ENCODE measurements around the gene MLX. TPM values are rescaled to one million over a fixed set of nuclear protein-coding genes. Genes with fewer than 3 reads are reported as not detected.
A peak's percentile ranks its signal among the peaks of the same experiment; 100 is the strongest.

The MLX gene
- total and polyA plus RNA-seq, 2 donors (not counting 1 experiment from before 2014, with no cell fraction given) = 62.4 to 66.6 TPM

GRCh38 chr17:42568341-42569111, 1.6 kb downstream of the MLX start:
- H2AFZ ChIP-seq (ENCODE audit: insufficient read depth, low read depth, low read length, poor library complexity, severe bottlenecking) = no peak overlapping the region
- H3K4me1 ChIP-seq (ENCODE audit: control insufficient read depth in 2 of 2, insufficient read depth in 2 of 2, low read length in 2 of 2) = peaks cover 15 to 30% of the 10 kb centered on the region in 2 donors
- Mint-ChIP-seq H3K4me1 (peaks cover 22% of the 10 kb centered on the region), H3K27me3 (no peaks in the 10 kb centered on the region), H3K27ac (peak overlapping the region; percentile 59), H3K4me3 (peak overlapping the region; percentile 34), H3K9me3 (ENCODE audit: insufficient read depth) (no peaks in the 10 kb centered on the region)
- peak overlapping the region; percentile 20 for H3K4me2 ChIP-seq (replicated peaks; ENCODE audit: low read depth, low read length, poor library complexity, severe bottlenecking)
- WGBS (ENCODE audit: insufficient coverage) = 88% methylated on average over 10 of the region's 14 CpGs
- H3K4me3 ChIP-seq (ENCODE audit: control extremely low read depth in 1 of 5, extremely low read depth in 1 of 5, insufficient read depth in 1 of 5, low read depth in 2 of 5, low read length in 4 of 5) = no peak overlapping the region
- H3K27me3 ChIP-seq (replicated peaks in 1 of 4; ENCODE audit: control extremely low read depth in 1 of 4, control insufficient read depth in 3 of 4, insufficient read depth in 4 of 4, low read length in 3 of 4) = no peaks in the 10 kb centered on the region
- no peaks in the 10 kb centered on the region for H3K9me3 ChIP-seq (ENCODE audit: control extremely low read depth in 1 of 3, control insufficient read depth in 2 of 3, insufficient read depth in 1 of 3, low read length in 2 of 3)
- POLR2A ChIA-PET = interaction anchor here (1.6 to 2.4 kb wide), 2 partner anchors 9 to 14 kb away, joined by 18 to 19 read pairs; partner anchors contain the start of gene PSMC3IP
- intact Hi-C loops (cut with micrococcal nuclease) = loop anchor here (5.0 kb wide), 1 partner anchor 109 kb away; the partner anchor contains the start of gene PLEKHH3
- peaks cover 13% of the 10 kb centered on the region for H4K20me1 ChIP-seq (ENCODE audit: control insufficient read depth, insufficient read depth, low read length, poor library complexity, severe bottlenecking)
- CTCF ChIA-PET = interaction anchor here (1.1 to 6.4 kb wide), 4 partner anchors 9 to 40 kb away, joined by 3 to 51 read pairs (median 10); partner anchors contain the start of gene PSMC3IP
- no peak overlapping the region for H3K9ac ChIP-seq (ENCODE audit: low read length)
- ATAC-seq (ENCODE audit: low read depth) (no peak), DNase-seq (no peak)
- peaks cover 45% of the 10 kb centered on the region for H3K79me2 ChIP-seq (ENCODE audit: control insufficient read depth, insufficient read depth, low read length)
- H3K36me3 ChIP-seq (replicated peaks in 1 of 2; ENCODE audit: control extremely low read depth in 1 of 2, control insufficient read depth in 1 of 2, extremely low read depth in 1 of 2, insufficient read depth in 2 of 2, low read length in 1 of 2) = peaks cover 4 to 68% of the 10 kb centered on the region in 2 experiments
- TF ChIP-seq CTCF (IDR thresholded peaks at IDR 0.05) (no peak), EZH2 (IDR thresholded peaks at IDR 0.05; ENCODE audit: borderline replicate concordance, insufficient read depth, low read depth, low read length, poor library complexity, severe bottlenecking) (no peak)
- peak overlapping the region in 1 of 2 donors; percentile 4 for H3K27ac ChIP-seq (ENCODE audit: low read length in 2 of 2)
